Endothelial cell (in vitro differentiated cells): Measurements from ENCODE around the gene HRAS. TPM values are rescaled to one million over a fixed set of nuclear protein-coding genes. Genes with fewer than 3 reads are reported as not detected.

Experiments
- DNase-seq: peaks from one replicate; pipeline ENCODE4 v3.0.0; 2021; ENCODE audit warnings: low spot score
- H3K27ac Mint-ChIP-seq: one replicate; pipeline ENCODE4 v1.8.0; 2021; ENCODE audit warnings: mixed read lengths, inconsistent platforms; ENCODE audit not compliant: unreplicated experiment
- H3K27me3 Mint-ChIP-seq: one replicate; pipeline ENCODE4 v1.8.0; 2021; ENCODE audit warnings: mild to moderate bottlenecking, moderate library complexity, mixed read lengths, inconsistent platforms; ENCODE audit not compliant: unreplicated experiment
- H3K36me3 Mint-ChIP-seq: one replicate; pipeline ENCODE4 v1.8.0; 2021; ENCODE audit warnings: mild to moderate bottlenecking, low read depth, mixed read lengths, inconsistent platforms; ENCODE audit not compliant: unreplicated experiment
- H3K4me1 Mint-ChIP-seq: one replicate; pipeline ENCODE4 v1.8.0; 2021; ENCODE audit warnings: mild to moderate bottlenecking, mixed read lengths, inconsistent platforms; ENCODE audit not compliant: unreplicated experiment
- H3K4me3 Mint-ChIP-seq: one replicate; pipeline ENCODE4 v1.8.0; 2021; ENCODE audit warnings: mild to moderate bottlenecking, mixed read lengths, inconsistent platforms; ENCODE audit not compliant: unreplicated experiment
- H3K9me3 Mint-ChIP-seq: one replicate; pipeline ENCODE4 v1.8.0; 2021; ENCODE audit warnings: mixed read lengths, inconsistent platforms; ENCODE audit not compliant: unreplicated experiment
- CTCF ChIP-seq: fragments of 200-600 bp; sonication (generic); IDR thresholded peaks from one replicate; pipeline ENCODE4 v1.5.0; 2021; ENCODE audit warnings: antibody characterized with exemption; ENCODE audit not compliant: unreplicated experiment
- total RNA-seq: library from RNA; stranded (reverse); fragmentation: NEBNext Ultra II Directional; extraction: Animal tissue kit (Norgen Biotek cat#: 25700); gene quantifications from one replicate; pipeline ENCODE4 v1.2.1, GENCODE V29; 2021; ENCODE audit not compliant: unreplicated experiment

HRAS gene
- total RNA-seq, 1 donor from 2014 or later: 92.4 TPM

GRCh38 chr11:571802-572185 is 36.4 kb upstream of the HRAS start:
- Mint-ChIP-seq H3K36me3 (peaks cover 4% of the 10 kb centered on the region), H3K4me1 (peaks cover 6% of the 10 kb centered on the region), H3K4me3 (no peak overlapping the region), H3K9me3 (no peaks in the 10 kb centered on the region), H3K27me3 (peaks cover 21% of the 10 kb centered on the region), H3K27ac (no peak overlapping the region)
- DNase-seq: no peak
- TF ChIP-seq CTCF: no peak

GRCh38 chr11:569158-569885 is 33.9 kb upstream of the HRAS start:
- Mint-ChIP-seq H3K4me1 (no peaks in the 10 kb centered on the region), H3K9me3 (no peaks in the 10 kb centered on the region), H3K4me3 (peak overlapping the region; percentile 79), H3K27ac (no peak overlapping the region), H3K27me3 (peaks cover 21% of the 10 kb centered on the region), H3K36me3 (no peaks in the 10 kb centered on the region)
- DNase-seq: no peak
- no peak for TF ChIP-seq CTCF

DNA sequence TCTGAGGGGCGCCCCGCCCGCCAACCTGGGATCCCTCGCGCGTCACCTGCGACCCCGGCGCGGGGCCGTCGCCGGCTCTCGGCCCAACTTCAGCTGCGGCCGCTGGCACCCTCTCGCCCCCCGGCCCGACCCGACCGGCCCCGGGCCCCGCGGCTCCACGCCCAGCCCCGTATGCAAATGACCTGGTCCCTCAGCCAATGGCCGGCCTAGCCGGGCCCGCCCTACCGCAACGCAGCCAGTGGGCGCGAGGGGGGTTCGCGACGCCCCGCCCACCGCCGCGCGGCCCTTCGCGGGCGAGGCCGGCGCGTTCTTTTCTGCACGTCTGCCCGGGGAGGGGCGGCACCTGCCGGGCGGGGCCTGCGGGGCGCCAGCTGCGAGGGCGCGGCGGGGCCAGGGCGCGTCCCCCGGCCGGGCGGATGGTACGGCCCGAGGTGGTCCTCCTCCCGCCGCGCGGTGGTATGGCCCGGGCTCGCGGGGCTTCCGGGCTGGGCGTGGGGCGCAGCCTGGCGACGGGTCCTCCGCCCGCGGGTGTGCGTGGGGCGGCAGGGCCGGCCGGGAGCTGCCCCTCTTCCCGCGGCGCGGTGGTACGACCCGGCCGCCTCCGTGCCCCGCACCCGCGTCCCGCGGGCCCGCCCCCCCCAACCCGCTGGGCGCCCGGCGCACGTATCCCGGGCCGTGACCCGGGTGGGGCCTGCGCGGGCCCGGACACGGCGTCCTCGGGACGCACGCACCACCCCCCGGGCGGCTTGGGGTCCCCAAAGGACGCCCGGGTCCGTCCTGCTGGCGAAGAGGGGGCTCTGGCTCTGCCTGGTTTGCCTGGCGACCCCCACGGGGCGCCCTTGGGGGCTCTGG is 33.2 kb upstream of the HRAS start:
- no peak for TF ChIP-seq CTCF
- Mint-ChIP-seq H3K27me3 (peaks cover 18% of the 10 kb centered on the region), H3K9me3 (no peaks in the 10 kb centered on the region), H3K4me3 (peak overlapping the region; percentile 79), H3K36me3 (no peaks in the 10 kb centered on the region), H3K27ac (no peak overlapping the region), H3K4me1 (no peaks in the 10 kb centered on the region)
- DNase-seq: peak; percentile 95

DNA sequence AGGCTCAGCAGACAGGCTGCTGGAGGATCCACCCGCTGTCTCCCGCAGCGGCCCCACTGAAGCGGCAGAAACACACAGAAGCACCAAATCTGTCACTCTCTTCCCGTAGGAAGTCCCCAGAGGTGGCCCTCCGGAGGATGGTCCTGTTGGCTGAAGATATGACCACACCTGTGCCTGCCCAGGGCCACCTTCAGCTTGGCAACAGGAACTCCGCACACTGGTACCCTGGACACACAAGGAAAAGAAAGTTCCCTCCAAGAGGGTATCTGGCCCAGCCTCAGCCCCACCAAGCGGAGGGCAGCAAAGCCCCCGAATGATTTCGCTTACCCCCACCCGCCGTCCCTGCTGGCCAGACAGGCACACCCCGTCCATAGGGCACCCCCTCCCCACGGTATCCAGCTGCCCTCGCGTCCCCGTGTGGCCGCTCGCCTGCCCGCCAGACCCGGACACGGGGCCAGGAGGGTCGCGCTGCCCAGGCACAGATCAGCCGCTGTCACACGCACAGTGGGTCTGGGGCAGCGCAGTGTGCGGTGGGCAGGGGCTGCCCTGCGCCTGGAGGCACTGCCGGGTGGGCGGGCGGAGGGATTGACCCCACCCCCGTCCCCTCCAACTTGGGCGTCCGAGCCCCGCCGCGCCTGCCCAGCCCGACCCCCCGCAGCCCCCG is 32.4 kb upstream of the HRAS start:
- Mint-ChIP-seq H3K4me1 (no peaks in the 10 kb centered on the region), H3K36me3 (no peaks in the 10 kb centered on the region), H3K9me3 (no peaks in the 10 kb centered on the region), H3K27me3 (peaks cover 18% of the 10 kb centered on the region), H3K4me3 (peak overlapping the region; percentile 90), H3K27ac (no peak overlapping the region)
- no peak for TF ChIP-seq CTCF
- DNase-seq: no peak
